ENCODE measurements around the gene IFT57.

Gene IFT57

DNA sequence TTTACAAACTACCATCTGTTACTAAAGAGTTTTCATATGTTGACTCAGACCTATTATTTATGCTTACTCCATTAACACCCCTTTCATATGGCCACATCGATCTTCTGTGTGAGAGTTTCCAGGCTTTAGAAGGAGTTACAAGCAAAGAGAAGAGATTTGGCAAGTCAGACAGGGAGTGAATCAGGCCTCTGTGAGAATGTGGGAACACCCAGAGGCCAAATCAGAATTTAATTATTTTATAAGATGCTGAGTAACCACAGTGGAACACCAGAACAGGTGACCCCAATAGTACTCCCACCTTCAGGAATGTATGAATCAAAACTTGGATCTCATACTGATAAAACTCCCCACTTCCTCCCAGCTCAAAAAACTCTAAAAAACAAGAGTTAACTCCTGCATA, 42.0 kb downstream of the IFT57 start:
- Histone ChIP-seq H3K27ac (replicated peaks) (no peak overlapping the region), H3K27me3 (ENCODE audit: insufficient read depth, poor library complexity, severe bottlenecking) (no peaks in the 10 kb centered on the region), H3K4me3 (replicated peaks; ENCODE audit: insufficient read depth, low read length) (no peak overlapping the region)
- no peak for DNase-seq (ENCODE audit: low read depth in 1 of 2, low spot score in 1 of 2)
- TF ChIP-seq SPI1 (IDR thresholded peaks at IDR 0.05; ENCODE audit: borderline replicate concordance, low read depth) (no peak), POLR2AphosphoS5 (IDR thresholded peaks at IDR 0.05; ENCODE audit: low read depth) (no peak), GABPA (IDR thresholded peaks at IDR 0.05; ENCODE audit: low read depth) (no peak), REST (IDR thresholded peaks at IDR 0.05; ENCODE audit: insufficient replicate concordance, low read depth) (no peak)
- TF ChIP-seq, protein P1, sequence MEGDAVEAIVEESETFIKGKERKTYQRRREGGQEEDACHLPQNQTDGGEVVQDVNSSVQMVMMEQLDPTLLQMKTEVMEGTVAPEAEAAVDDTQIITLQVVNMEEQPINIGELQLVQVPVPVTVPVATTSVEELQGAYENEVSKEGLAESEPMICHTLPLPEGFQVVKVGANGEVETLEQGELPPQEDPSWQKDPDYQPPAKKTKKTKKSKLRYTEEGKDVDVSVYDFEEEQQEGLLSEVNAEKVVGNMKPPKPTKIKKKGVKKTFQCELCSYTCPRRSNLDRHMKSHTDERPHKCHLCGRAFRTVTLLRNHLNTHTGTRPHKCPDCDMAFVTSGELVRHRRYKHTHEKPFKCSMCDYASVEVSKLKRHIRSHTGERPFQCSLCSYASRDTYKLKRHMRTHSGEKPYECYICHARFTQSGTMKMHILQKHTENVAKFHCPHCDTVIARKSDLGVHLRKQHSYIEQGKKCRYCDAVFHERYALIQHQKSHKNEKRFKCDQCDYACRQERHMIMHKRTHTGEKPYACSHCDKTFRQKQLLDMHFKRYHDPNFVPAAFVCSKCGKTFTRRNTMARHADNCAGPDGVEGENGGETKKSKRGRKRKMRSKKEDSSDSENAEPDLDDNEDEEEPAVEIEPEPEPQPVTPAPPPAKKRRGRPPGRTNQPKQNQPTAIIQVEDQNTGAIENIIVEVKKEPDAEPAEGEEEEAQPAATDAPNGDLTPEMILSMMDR (IDR thresholded peaks at IDR 0.05; ENCODE audit: insufficient read depth, low read length) = no peak

GRCh38 chr3:108178676-108179075, 43.5 kb downstream of the IFT57 start:
- Histone ChIP-seq H3K27ac (replicated peaks) (no peak overlapping the region), H3K4me3 (replicated peaks; ENCODE audit: insufficient read depth, low read length) (no peak overlapping the region), H3K27me3 (ENCODE audit: insufficient read depth, poor library complexity, severe bottlenecking) (no peaks in the 10 kb centered on the region)
- TF ChIP-seq POLR2AphosphoS5 (IDR thresholded peaks at IDR 0.05; ENCODE audit: low read depth) (no peak), REST (IDR thresholded peaks at IDR 0.05; ENCODE audit: insufficient replicate concordance, low read depth) (no peak), GABPA (IDR thresholded peaks at IDR 0.05; ENCODE audit: low read depth) (no peak), SPI1 (IDR thresholded peaks at IDR 0.05; ENCODE audit: borderline replicate concordance, low read depth) (no peak)
- TF ChIP-seq, protein P1 (IDR thresholded peaks at IDR 0.05; ENCODE audit: insufficient read depth, low read length) = no peak
- DNase-seq (ENCODE audit: low read depth in 1 of 2, low spot score in 1 of 2) = no peak

GRCh38 chr3:108177536-108177935, 44.7 kb downstream of the IFT57 start:
- Histone ChIP-seq H3K27ac (replicated peaks) (no peak overlapping the region), H3K27me3 (ENCODE audit: insufficient read depth, poor library complexity, severe bottlenecking) (no peaks in the 10 kb centered on the region), H3K4me3 (replicated peaks; ENCODE audit: insufficient read depth, low read length) (no peak overlapping the region)
- DNase-seq (ENCODE audit: low read depth in 1 of 2, low spot score in 1 of 2) = no peak
- TF ChIP-seq SPI1 (IDR thresholded peaks at IDR 0.05; ENCODE audit: borderline replicate concordance, low read depth) (no peak), POLR2AphosphoS5 (IDR thresholded peaks at IDR 0.05; ENCODE audit: low read depth) (no peak), REST (IDR thresholded peaks at IDR 0.05; ENCODE audit: insufficient replicate concordance, low read depth) (no peak), GABPA (IDR thresholded peaks at IDR 0.05; ENCODE audit: low read depth) (no peak)
- TF ChIP-seq, protein P1 (IDR thresholded peaks at IDR 0.05; ENCODE audit: insufficient read depth, low read length) = no peak

All from HL-60 (cell line).